ENCODE results near the gene IL1RAPL2. TPM values are rescaled to one million over a fixed set of nuclear protein-coding genes. Genes with fewer than 3 reads are reported as not detected.
"Not testable (repeated sequence)": the region's sequence is repeated elsewhere in the genome, so short reads cannot be mapped to it uniquely, and the experiment has no call there.

IL1RAPL2 gene
- total and polyA plus RNA-seq, 8 donors, result 0.13 to 1.1 (median 0.47) TPM; not detected in 2

DNA sequence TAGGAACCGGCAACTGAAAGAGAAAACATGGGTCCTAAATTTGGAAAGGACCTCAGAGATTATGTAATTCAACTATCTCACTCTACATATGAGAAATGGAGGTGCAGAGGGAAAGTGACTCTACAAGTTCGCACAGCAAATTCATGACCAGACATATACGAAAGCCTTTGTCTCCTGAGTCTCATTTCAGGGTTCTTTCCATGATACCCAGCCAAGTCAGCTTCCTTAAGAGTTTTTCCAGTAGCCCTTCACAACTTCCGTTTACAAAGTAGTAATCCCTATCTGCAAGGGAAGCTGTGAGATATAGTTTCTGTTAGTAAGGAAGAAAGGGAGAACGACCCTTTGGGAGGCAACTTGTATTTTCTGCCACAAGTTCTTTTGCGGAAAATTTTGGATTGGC is 543.9 kb downstream of the IL1RAPL2 start:
- H3K9me3 ChIP-seq, result no peaks in the 10 kb centered on the region
- DNase-seq (no peak), ATAC-seq (no peak)
- H3K4me3 ChIP-seq, result no peak overlapping the region
- TF ChIP-seq, protein P1, sequence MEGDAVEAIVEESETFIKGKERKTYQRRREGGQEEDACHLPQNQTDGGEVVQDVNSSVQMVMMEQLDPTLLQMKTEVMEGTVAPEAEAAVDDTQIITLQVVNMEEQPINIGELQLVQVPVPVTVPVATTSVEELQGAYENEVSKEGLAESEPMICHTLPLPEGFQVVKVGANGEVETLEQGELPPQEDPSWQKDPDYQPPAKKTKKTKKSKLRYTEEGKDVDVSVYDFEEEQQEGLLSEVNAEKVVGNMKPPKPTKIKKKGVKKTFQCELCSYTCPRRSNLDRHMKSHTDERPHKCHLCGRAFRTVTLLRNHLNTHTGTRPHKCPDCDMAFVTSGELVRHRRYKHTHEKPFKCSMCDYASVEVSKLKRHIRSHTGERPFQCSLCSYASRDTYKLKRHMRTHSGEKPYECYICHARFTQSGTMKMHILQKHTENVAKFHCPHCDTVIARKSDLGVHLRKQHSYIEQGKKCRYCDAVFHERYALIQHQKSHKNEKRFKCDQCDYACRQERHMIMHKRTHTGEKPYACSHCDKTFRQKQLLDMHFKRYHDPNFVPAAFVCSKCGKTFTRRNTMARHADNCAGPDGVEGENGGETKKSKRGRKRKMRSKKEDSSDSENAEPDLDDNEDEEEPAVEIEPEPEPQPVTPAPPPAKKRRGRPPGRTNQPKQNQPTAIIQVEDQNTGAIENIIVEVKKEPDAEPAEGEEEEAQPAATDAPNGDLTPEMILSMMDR (IDR thresholded peaks at IDR 0.05), result no peak
- H3K27ac ChIP-seq, result no peak overlapping the region
- no peaks in the 10 kb centered on the region for H3K4me1 ChIP-seq
- intact Hi-C loops (cut with DNase I), result no loop called here
- no peaks in the 10 kb centered on the region for H3K36me3 ChIP-seq
- H3K27me3 ChIP-seq, result no peaks in the 10 kb centered on the region

DNA sequence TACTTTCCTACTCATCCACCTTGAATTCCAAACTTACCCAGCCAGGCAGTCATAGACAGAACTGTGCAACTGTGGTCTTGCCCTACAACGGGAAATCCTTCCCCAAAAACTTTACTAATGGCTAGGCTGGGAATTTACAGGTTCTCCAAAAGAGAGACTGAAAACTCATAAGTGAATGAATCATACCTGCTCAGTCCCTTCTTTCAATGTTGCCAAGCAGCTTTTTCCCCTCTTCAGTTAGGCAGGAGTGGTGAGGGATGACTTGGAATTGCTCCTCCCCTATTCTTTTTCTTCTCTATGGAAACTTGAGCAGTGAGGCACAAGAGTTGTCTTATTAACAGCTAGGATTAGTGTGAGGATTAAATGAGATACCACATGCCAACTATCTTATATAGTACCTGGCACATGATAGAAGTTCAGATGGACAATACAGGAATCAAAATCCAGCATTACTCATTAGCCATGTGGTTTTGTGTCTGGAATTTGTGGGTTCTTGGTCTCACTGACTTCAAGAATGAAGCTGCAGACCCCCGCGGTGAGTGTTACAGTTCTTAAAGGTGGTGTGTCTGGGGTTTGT is 548.6 kb downstream of the IL1RAPL2 start:
- H3K4me3 ChIP-seq, result no peak overlapping the region
- peaks cover 0 to 3% of the 10 kb centered on the region in 2 donors for H3K27me3 ChIP-seq
- TF ChIP-seq, protein P1 (IDR thresholded peaks at IDR 0.05), result no peak
- no peak for ATAC-seq
- DNase-seq, result no peak
- H3K27ac ChIP-seq, result no peak overlapping the region
- no peaks in the 10 kb centered on the region for H3K4me1 ChIP-seq
- intact Hi-C loops (cut with DNase I), result no loop called here
- H3K36me3 ChIP-seq, result no peaks in the 10 kb centered on the region
- H3K9me3 ChIP-seq, result no peaks in the 10 kb centered on the region

DNA sequence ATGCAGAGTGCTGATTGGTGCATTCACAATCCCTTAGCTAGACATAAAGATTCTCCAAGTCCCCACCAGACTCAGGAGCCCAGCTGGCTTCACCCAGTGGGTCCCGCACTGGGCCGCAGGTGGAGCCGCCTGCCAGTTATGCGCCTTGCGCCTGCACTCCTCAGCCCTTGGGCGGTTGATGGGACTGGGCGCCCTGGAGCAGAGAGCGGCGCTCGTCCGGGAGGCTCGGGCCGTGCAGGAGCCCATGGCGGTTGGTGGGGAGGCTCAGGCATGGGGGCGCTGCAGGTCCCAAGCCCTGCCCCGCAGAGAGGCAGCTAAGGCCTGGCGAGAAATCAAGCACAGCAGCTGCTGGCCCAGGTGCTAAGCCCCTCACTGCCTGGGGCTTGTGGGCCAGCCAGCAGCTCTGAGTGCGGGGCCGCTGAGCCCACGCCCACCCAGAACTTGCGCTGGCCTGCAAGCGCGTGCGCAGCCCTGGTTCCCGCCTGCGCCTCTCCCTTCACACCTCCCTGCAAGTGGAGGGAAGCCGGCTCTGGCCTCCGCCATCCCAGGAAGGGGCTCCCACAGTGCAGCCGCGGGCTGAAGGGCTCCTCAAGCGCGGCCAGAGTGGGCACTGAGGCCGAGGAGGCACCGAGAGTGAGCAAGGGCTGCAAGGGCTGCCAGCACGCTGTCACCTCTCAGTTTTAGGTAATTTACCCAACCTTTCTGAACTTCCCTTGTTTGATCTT is 549.8 kb downstream of the IL1RAPL2 start:
- H3K27ac ChIP-seq; H3K4me3 ChIP-seq; H3K27me3 ChIP-seq; intact Hi-C loops (cut with DNase I); H3K9me3 ChIP-seq; H3K4me1 ChIP-seq; H3K36me3 ChIP-seq; ATAC-seq: not testable (repeated sequence)
- DNase-seq, result peak in 1 of 4 donors; percentile 28

DNA sequence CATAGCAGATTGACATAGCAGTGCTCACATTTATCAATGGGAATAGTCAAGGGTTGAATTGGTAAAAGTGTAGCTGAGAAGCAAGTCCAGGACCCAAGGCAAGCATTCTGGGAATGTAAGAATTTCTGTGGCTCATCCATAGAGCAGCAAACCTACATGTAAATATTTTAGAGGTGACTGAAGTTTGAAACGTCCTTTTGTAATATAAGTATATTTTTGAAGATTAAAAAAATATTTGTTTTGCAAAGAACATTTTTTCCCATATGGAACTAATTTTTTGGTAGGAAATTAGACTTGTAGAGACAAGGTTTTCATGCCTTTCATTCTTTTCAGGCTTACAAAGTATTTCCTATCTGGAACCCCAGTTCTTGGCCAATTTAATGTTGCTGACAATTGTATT is 550.5 kb downstream of the IL1RAPL2 start:
- Histone ChIP-seq H3K27me3 (peaks cover 0 to 3% of the 10 kb centered on the region in 2 donors), H3K27ac (no peak overlapping the region), H3K4me3 (no peak overlapping the region), H3K4me1 (no peaks in the 10 kb centered on the region), H3K36me3 (no peaks in the 10 kb centered on the region), H3K9me3 (no peaks in the 10 kb centered on the region)
- intact Hi-C loops (cut with DNase I), result no loop called here
- TF ChIP-seq, protein P1 (IDR thresholded peaks at IDR 0.05), result no peak
- no peak for DNase-seq
- no peak for ATAC-seq

DNA sequence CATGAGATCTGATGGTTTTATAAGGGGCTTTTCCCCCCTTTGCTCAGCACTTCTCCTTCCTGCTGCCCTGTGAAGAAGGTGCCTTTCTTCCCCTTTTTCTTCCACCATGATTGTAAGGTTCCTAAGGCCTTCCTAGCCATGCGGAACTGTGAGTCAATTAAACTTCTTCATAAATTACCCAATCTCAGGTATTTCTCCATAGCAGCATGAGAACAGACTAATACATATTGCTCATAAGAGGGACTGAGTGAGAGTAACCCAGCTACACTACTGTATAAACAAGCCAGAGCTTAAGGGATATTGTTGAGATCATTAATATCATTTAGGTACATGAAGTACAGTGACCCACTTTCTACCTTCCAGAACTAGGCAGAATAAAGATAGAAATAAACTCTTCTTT is 551.6 kb downstream of the IL1RAPL2 start:
- H3K4me1 ChIP-seq, result no peaks in the 10 kb centered on the region
- no peaks in the 10 kb centered on the region for H3K36me3 ChIP-seq
- H3K27ac ChIP-seq, result no peak overlapping the region
- ATAC-seq (no peak), DNase-seq (no peak)
- TF ChIP-seq, protein P1 (IDR thresholded peaks at IDR 0.05), result no peak
- H3K4me3 ChIP-seq, result no peak overlapping the region
- H3K9me3 ChIP-seq, result no peaks in the 10 kb centered on the region
- intact Hi-C loops (cut with DNase I), result no loop called here
- peaks cover 0 to 3% of the 10 kb centered on the region in 2 donors for H3K27me3 ChIP-seq
